ENCODE measurements around the gene PLAAT5. TPM values are rescaled to one million over a fixed set of nuclear protein-coding genes. Genes with fewer than 3 reads are reported as not detected.

PLAAT5 gene
- polyA plus RNA-seq, 1 experiment = not detected

DNA sequence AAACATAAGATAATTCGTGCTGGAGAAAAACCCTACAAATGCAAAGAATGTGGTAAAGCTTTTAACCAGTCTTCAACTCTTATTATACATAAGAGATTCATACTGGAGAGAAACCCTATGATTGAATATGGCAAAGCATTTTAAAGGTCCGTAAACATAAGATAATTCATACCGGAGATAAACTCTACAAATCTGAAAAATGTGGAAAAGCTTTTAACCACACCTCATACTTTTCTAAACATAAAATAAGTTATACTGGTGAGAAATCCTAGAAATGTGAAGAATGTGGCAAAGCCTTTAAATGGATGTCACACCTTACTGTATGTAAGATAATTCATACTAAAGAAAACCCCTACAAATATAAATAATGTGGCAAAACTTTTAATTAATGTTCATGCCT is 20.7 kb downstream of the PLAAT5 start:
- TF ChIP-seq CTCF (IDR thresholded peaks at IDR 0.05; ENCODE audit: insufficient read depth, low read depth, low read length) = no peak
- CTCF ChIA-PET = interaction anchor here (0.7 kb wide), 1 partner anchor 8 kb away, joined by 3 read pairs; no protein-coding TSS in a partner anchor
- H3K4me3 ChIP-seq (ENCODE audit: low read depth, low read length) = no peak overlapping the region
- no peaks in the 10 kb centered on the region for H3K27me3 ChIP-seq (ENCODE audit: control insufficient read depth, insufficient read depth, low read length)
- POLR2A ChIA-PET = no interaction called here
- no peak for DNase-seq (ENCODE audit: low read depth)
- H3K36me3 ChIP-seq (ENCODE audit: control insufficient read depth, insufficient read depth, low read length) = no peaks in the 10 kb centered on the region

DNA sequence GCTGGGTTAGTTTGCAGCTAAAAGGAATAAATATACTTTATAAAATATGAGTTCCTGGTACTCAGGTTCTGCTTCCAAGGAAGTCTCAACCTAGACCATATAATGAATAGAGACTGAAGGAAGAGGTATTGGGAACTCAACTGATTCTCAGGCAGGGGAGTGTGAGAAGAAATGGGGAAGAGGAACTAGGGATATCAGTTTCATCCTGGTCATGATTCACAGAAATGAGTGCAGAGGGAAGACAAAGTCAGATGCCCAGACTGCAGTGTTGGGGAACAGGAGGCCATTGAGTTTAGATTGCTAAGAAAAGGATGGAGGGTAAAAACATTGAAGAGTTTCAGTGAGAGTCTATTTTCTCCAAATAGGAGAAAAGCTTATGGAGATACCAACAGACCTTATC is 28.8 kb downstream of the PLAAT5 start:
- ChIA-PET CTCF (no interaction called here), POLR2A (no interaction called here)
- H3K27me3 ChIP-seq (ENCODE audit: control insufficient read depth, insufficient read depth, low read length) = peaks cover 4% of the 10 kb centered on the region
- DNase-seq (ENCODE audit: low read depth) = no peak
- H3K36me3 ChIP-seq (ENCODE audit: control insufficient read depth, insufficient read depth, low read length) = no peaks in the 10 kb centered on the region
- TF ChIP-seq CTCF (IDR thresholded peaks at IDR 0.05; ENCODE audit: insufficient read depth, low read depth, low read length) = no peak
- H3K4me3 ChIP-seq (ENCODE audit: low read depth, low read length) = no peak overlapping the region

DNA sequence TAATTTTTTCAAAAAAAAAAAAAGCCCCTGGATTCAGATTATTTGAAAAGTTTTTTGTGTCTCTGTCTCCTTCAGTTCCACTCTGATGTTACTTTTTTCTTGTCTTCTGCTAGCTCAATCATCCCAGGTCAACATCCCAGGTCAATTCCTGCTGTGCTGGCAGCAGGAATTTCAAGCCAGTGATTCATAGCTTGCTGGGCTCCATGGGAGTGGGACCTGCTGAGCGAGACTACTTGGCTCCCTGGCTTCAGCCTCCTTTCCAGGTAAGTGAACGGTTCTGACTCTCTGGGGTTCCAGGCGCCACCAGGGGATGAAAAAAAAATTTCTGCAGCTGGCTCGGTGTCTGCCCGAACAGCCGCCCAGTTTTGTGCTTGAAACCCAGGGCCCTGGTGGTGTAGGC is 31.4 kb downstream of the PLAAT5 start:
- Histone ChIP-seq H3K36me3 (ENCODE audit: control insufficient read depth, insufficient read depth, low read length) (no peaks in the 10 kb centered on the region), H3K4me3 (ENCODE audit: low read depth, low read length) (no peak overlapping the region), H3K27me3 (ENCODE audit: control insufficient read depth, insufficient read depth, low read length) (peaks cover 4% of the 10 kb centered on the region)
- ChIA-PET POLR2A (no interaction called here), CTCF (no interaction called here)
- DNase-seq (ENCODE audit: low read depth) = no peak
- TF ChIP-seq CTCF (IDR thresholded peaks at IDR 0.05; ENCODE audit: insufficient read depth, low read depth, low read length) = no peak

GRCh38 chr11:63448646-63449045 is 42.3 kb downstream of the PLAAT5 start:
- H3K27me3 ChIP-seq (ENCODE audit: control insufficient read depth, insufficient read depth, low read length) = peaks cover 1% of the 10 kb centered on the region; the same call in 1 of the 2 replicates
- ChIA-PET POLR2A (no interaction called here), CTCF (no interaction called here)
- no peak for TF ChIP-seq CTCF (IDR thresholded peaks at IDR 0.05; ENCODE audit: insufficient read depth, low read depth, low read length)
- no peaks in the 10 kb centered on the region for H3K36me3 ChIP-seq (ENCODE audit: control insufficient read depth, insufficient read depth, low read length)
- H3K4me3 ChIP-seq (ENCODE audit: low read depth, low read length) = no peak overlapping the region
- DNase-seq (ENCODE audit: low read depth) = no peak

- ChIA-PET CTCF (no interaction called here), POLR2A (no interaction called here)
- H3K4me3 ChIP-seq (ENCODE audit: low read depth, low read length) = no peak overlapping the region
- TF ChIP-seq CTCF (IDR thresholded peaks at IDR 0.05; ENCODE audit: insufficient read depth, low read depth, low read length) = no peak
- no peak for DNase-seq (ENCODE audit: low read depth)
- no peaks in the 10 kb centered on the region for H3K36me3 ChIP-seq (ENCODE audit: control insufficient read depth, insufficient read depth, low read length)
- peaks cover 1% of the 10 kb centered on the region; the same call in 1 of the 2 replicates for H3K27me3 ChIP-seq (ENCODE audit: control insufficient read depth, insufficient read depth, low read length)
Observed at GRCh38 chr11:63445720-63446119, 45.2 kb downstream of the PLAAT5 start.

All from BJ (cell line).